IPS DF 19.7 (cell line): ENCODE measurements around the gene VPS8.

Experiments used
- DNase-seq: peaks from one replicate; pipeline ENCODE4 v3.0.0-alpha.2; 2013; ENCODE audit warnings: low read depth, low spot score

Gene VPS8

DNA sequence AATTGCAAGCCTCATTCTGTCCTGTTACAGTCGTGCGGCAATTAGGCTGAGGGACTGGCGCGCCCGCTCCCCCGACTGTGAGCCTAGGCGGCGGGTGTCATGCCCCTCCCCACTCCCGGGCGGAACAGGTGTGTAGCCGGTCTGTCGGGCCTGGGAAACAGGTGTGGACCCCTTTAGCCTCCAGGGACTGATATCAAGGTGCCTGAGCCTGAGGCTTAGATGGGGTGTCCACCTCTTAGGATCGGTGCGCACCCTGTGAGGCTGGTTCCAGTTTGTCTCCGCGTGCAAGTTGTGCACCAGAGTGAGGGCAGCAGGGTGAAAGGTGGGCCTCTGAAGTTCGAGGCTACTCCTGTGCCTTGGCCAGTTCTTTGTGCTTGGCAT is 686 bp downstream of the VPS8 start:
- no peak for DNase-seq

DNA sequence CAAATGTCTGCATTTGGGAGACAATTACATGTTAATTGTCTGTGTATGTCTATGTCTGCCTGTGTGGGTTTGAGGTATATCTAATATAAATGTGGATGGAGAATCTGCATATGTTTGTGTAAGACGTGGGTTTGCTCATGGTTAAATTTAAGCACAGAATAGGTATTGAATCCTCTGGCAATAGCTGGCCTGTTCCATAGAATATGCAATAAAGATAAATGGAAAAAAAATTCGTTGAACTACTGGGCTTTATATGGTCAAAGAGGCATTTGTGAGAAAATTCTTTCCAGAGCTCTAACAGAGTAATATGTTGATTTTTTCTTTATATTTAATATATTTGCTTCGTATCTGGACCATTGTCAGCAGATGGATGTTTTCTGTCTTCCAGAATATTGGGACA is 1.4 kb downstream of the VPS8 start:
- DNase-seq = no peak

DNA sequence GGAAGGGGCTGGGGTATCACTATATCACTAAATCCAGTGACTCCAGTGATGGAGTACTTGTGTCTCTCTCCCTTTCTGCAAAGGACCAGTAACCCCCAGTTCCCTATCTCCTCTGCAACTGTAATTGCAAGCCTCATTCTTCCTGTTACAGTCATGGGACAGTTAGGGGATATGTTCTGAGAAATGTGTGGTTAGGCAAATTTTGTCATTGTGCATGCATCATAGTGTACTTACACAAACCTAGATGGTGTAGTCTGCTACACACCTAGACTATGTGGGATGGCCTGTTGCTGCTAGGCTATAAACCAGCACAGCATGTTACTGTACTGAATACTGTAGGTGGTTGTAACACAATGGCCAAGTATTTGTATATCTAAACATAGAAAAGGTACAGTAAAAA is 2.2 kb downstream of the VPS8 start:
- no peak for DNase-seq

DNA sequence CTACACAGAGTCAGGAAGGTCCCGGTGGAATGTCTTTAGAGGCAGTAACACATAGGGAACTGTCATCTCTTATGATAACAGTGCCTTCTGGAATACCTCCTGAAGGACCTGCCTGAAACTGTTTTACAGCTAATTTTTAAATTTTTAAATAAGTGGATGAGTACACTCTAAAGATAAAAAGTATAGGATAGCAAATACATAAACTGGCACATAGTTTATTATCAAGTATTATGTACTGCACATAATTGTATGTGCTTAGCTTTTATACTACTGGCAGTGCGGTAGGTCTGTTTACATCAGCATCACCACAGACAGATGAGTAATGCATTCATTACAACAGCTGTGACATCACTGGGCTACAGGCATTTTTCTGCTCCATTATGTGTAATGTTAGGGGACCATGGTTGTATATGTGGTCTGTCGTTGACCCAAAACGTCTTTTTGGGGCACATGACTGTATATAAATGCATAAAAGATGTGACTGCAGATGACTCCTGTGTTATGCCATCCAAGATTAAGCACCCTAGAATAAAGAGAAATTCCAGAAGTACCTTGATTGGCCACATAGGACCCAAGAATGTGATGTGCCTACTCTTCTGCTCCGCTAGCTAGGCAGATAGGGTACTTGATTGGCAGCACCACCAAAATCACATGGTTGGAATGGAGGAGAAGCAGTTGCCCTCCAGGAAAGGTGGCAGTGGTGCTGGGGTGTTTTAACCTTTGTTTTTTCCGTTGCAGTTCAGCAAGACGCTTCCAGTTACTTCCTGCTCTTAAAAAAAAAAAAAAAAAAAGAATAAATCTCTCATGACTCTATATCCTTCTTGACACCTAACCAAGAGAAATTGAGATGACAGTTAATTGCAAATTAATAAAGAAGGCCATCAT is 3.3 kb downstream of the VPS8 start:
- no peak for DNase-seq

DNA sequence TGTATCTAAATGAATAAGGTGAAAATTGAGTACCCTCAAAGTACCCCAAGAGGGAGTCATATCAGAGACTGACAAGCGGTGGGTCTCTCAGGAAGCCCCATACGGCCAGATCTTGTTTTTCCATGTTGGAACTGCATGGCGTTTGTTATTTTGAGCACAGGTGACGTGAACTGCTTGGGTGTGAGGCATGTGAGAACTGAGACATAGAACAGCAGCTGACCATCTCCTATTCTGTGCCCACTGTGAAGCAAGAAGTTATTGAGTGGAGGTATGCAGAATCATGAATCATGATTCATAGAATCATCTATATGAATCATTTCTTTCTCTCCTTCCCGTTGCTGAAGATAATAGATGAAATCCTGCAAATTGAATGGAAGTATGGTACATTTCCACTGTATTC is 4.6 kb downstream of the VPS8 start:
- no peak for DNase-seq

DNA sequence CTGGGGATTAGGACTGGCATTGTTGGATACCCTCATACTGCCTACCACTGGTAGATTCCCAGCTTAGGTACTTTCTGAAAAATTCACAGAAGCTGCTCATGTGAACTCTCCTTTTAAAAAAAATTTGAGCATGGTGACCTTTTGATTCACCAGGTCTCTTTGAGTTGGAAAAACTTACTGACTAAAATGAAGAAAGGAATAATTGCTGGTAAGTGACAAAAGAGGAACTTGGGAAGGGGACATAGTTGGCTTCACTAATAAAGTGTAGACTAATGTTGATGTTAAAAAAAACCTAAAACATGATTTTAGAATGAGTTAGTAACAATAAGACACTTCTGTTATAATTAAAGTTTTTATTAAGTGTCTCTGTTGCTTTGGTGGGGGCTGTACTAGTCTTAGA is 8.6 kb downstream of the VPS8 start:
- DNase-seq = no peak

DNA sequence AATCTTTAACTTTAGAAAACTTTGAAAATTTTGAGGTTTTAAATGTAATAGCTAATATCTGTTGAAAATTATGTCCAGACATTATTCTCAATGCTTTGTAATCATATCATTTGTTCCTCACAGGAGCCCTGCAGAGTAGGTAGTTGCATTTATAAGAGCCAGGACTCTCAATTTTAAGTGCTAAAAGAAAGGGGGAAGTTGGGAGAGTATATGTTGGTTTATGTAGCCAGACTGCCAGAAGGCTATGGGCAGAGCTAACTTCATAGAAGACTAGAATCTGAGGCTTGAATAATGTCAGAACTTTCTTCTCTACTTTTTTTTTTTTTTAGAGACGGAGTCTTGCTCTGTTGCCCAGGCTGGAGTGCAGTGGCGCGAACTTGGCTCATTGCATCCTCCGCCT is 9.1 kb downstream of the VPS8 start:
- no peak for DNase-seq

DNA sequence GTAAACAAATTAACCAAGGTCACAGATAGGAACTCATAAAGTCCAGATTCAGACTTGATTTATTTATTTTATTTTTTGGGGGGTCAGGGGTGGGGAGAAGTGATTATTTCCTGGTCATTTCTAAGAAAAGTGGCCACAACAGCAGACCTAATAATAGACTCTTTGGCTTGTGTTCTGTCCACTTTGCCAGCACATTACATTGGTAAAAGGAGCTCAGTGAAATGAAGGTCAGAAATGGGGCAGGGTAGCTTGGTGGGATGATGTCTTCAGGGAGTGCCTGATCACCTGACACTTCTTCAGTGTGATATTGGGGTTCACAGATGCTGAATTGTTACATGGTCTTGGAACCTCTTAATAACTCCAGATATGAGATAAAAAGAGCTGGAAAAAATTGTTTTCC is 10.1 kb downstream of the VPS8 start:
- DNase-seq = no peak

DNA sequence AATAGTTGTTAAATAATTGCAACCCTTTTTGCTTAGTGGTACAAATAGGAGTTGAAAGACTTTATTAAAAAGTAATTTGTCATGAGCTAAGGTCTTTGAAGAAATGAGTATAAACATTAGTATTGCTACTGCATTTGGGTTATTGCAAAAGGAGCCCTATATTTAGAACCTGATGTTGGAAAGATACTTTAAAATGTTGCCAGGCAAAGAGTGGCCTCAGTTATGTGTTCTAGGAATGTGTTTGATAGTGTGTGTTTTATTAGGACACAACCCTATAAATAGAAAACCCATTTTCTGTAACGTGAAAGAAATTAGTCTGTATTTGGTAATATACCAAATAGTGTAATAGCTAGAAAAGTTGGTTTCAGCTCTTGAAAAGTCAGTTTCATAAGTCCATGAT is 10.7 kb downstream of the VPS8 start:
- DNase-seq = no peak

DNA sequence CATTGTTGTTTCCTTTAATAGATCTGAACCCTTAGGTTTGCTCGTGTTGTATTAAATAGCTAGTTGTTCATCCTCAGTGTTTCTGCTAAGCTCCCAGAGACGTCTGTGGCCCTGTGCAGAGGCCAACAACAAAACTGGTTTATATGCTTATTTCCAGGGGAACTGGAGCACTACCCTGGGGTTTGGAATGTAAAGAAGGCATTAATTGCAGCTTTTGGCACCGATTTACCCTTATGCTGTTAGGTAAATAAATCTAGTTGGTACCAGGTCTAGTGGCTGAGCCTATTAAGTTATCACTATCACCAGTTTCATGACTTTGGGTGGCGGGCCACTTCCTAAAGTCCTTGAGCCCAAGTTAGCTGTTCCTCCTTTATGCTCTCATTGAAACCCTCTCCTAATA is 12.0 kb downstream of the VPS8 start:
- no peak for DNase-seq

DNA sequence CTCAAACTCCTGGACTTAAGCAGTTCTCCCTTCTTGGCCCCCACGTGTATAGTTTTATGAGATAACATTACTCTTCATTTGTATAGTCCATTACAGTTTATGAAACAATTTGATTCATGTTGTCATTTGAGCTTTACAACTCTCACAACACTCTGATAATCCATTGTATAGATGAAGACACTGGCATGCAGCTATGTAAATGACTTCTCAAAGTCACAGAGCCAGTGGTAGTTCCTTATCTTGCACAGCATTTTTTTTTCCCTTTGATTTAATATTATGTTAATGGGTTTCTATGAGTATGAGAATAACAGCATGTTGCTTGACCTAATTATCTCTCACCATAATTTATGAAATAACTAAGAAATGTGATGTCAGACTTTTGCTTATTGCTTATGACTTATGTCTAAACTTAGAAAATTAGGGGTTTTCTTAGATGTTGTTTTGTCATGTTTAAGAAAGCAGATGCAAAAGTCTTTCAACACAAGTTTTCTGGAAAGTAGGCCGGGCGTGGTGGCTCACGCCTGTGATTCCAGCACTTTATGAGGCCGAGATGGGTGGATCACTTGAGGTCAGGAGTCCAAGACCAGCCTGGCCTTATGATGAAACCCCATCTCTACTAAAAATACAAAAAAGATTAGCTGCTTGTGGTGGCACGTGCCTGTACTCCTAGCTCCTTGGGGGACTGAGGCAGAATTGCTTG is 13.3 kb downstream of the VPS8 start:
- DNase-seq = no peak

DNA sequence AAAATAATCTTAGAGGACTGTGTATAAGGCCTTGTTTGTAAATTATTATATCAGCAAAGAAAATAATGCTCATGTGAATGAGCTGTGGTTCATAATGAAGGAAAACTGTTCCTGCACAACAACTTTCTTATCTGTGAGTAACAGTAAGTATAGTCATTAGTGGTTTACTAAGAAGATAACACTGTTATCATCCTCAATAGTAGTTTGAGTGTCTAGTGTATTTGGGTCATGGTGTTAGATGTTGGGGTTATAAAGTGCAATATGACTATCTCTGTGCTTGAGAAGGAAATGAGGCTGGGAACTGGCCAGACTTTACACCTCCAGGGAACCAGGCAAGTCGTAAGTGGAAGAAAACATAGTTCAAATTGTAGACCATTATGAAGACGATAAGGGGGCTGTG is 15.6 kb downstream of the VPS8 start:
- no peak for DNase-seq

DNA sequence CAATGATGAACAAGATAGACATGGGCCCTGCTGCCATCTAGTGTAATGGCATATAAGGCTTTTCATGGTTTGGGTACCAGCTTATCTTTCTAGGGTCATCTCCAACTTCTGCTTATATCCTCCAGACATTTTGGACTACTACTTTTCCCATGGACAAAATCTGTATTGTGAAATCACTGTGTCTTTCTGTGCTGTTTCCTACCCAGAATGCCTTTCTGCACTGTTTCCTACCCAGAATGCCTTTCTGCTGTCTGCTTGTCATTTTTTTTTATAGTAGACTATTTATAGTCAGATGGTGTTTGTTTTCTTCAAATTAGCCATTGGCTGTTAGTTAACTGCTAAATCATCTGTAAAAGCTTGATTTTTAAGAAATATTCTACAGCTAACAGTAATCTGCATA is 20.1 kb downstream of the VPS8 start:
- DNase-seq = no peak

DNA sequence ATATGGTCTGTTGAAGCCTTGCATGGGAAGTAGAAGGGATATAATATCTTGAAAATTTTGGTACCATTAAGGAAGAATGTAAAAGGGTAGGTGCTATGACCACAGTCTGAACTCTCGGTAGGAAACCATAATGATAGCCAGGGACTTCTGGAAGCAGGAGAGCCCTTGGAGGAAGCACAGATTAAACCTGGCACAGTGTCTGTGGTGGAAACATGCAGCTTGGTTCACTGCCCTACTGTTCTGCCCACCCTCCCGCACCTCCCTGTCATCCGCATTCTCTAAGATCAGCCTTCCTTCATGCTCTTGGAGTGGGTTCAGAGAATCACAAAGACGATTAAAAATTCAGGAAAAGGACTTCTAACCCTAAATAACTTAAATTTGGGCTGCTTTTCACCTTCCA is 20.9 kb downstream of the VPS8 start:
- DNase-seq = no peak

DNA sequence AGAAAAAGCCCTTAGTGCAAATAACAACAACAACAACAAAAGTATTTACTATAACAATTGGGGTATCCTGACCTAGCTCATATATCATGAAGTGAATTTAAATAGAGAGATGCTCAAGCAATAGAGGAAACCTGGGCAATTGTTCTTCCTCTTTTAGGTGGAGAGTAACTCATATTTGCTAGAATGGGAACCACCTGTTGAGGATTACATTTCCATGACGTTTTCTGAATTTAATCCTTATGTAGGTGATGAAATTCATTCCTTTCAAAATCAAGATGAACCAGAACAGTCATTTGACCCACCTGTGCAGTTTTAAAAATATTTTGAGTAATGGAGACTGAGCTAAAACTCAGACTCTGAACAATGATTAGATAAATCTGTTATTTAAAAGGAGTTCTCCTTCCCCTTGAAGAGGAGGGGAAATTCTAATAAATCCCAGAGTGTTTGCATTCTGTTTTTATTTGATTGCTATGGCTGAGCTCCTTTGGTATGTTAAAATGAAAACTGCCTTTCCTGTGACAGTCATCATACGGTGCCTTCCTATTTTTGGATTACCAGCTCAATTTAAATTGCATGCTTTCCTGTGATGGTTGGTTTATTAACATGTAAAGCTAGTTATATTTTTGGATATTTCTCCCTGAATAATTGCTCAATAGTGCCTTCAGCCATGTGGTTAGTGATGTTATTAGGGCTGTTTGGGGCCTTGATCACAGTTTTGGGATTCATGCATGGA is 24.3 kb downstream of the VPS8 start:
- no peak for DNase-seq

DNA sequence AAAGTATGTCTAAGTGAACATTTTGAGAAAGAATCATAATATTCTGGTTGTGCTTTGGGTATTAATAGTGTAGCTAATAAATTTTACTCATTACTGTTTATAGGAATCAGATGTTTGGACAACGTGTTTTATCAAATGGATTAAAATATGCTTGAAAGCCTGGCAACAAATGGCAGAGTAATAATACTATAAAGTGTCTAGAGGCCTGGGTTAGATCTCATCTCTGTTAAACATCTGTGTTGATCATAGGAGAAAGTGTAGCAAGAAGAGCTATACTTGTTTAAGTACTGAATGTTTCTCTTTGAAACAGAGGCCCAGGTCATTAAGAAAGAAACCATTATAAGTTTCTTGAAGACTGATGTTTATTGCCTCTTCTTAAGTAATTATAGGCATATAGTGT is 30.5 kb downstream of the VPS8 start:
- DNase-seq = no peak

DNA sequence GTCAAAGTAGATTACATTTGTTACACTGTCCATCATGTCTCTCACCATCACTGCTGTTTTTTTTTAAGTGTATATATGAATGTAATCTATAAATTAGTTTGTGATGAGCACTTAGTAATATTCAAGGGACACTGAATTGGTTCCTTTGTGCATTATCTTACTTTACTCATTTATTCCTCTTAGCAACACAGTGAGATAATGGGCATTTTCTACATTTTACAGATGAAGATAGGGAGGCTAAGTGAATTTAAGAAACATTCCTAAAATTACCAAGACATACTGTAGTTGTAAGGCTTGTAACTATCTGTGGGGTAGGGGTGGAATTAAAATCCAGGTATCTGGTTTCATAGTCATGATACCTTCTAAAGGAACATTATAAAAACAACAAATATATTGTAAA is 33.9 kb downstream of the VPS8 start:
- DNase-seq = no peak

DNA sequence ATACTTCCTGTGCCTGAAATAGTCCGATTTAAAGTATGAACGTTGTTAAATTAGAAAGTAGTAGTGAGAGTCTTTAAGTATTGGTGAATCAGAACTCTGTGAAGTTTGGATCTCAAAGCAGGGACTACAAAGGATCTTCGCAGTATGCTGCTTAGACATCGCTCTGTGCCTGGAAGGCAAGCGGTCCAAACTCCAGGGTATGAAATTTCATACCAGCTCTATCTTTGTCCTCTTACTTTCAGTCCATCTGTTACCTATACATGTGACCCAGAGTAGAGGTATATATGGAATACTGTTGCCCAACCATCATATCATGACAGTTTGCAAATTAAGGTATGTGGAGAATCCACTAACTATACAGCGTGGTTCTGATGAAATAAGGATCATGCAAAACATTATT is 34.5 kb downstream of the VPS8 start:
- DNase-seq = no peak

DNA sequence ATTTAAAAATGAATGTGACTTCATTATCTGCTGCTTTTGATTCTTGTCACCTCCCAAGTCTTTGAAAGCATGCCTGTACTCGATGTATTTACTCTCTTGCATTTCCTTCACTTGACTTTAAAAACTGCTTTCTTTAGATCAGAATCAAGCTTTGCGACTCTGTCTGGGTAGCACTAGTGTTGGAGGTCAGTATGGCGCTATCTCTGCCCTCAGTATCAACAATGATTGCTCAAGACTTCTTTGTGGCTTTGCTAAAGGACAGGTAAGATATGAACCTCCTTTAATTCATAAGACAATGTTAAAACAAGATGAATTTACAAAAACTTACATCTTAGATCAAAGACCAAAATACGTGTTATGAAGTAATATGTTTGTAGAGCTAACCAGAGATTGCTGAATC is 37.0 kb downstream of the VPS8 start:
- no peak for DNase-seq

DNA sequence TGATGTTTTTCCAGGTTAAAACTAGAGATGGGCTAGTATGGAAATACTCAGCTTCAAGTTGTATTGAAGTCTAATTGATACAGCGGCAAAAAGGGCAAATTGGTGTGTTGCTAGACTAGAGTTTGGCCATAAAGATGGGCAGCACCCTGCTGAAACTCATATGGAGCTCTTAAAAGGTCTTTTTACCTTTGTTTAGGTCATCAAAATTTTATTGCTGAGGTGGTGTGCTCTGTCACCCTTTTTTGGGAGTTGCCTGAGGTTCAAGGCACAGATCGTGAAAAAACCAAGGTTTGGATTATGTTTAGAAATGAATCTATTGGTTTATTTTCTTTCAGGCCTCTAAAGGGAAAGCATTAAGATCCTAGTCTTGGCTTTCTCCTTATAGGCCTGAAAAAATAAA is 38.2 kb downstream of the VPS8 start:
- no peak for DNase-seq

DNA sequence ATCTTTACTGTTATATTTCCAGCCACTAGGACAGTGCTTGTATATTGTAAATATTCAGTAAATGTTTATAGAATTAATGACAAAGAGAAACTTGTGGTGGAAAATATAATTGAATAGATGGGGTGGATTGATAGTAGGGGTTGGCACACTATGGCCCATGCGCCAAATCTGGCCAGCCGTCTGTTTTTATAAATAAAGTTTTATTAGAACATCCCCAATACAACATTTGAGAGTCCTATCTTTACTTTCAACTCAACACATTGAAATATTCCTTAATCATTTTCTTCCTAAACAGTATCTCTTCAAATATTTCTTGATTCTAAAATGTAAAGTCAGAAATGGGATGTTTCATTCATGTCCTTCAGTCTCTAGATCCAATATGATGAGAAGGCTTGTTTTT is 45.1 kb downstream of the VPS8 start:
- DNase-seq = no peak

DNA sequence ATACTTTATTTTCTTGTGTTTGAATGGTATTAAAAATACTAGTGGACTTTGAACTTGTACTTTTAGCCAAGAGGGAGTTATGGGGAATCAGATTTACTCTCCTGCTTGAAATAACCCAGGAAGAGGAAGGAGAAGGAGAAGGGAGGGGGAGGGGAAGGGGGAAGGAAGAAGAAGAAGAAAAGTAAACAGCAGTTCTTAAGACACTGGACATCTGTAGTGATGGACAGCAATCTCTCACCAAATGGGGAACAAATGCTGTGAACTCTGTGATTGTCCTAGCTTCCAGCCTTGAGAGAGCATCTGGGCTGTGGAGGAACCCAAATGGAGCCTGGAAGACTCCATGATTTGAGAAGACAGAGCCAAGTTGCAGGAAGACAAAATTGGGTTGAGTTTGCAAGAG is 52.0 kb downstream of the VPS8 start:
- no peak for DNase-seq

DNA sequence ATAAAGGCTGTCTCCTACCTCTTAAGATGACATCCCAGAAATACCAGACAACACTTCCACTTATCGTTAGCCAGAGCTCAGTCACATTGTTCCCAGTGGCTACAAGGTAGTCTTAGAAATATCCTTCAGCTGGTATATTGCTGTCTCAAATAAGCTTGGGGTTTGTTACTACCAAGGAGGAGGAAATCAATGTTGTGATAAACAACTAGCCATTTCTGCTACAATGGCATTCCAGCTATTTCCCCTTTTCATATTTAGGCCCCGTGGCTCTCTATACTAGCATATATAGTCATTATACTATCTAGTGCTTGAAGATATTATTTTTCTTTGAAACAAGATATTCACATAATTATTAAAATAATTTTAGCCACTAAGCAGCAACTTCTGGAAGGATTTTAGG is 56.5 kb downstream of the VPS8 start:
- no peak for DNase-seq
